NCI-H1436 treated with DMSO at 0.1 percent for 48 hours (cell line): ENCODE results near the gene MYCN.
"Not testable (repeated sequence)": the region's sequence is repeated elsewhere in the genome, so short reads cannot be mapped to it uniquely, and the experiment has no call there.

ENCODE experiments used
- DNase-seq: peaks from one replicate; lab custom pipeline; 2025; lab: John Stamatoyannopoulos, UW

MYCN gene

GRCh38 chr2:15907461-15908324 lies 32.7 kb upstream of the MYCN start:
- DNase-seq = no peak

GRCh38 chr2:15908371-15908770 lies 32.0 kb upstream of the MYCN start:
- DNase-seq = no peak

GRCh38 chr2:15909157-15909556 lies 31.2 kb upstream of the MYCN start:
- DNase-seq = no peak

DNA sequence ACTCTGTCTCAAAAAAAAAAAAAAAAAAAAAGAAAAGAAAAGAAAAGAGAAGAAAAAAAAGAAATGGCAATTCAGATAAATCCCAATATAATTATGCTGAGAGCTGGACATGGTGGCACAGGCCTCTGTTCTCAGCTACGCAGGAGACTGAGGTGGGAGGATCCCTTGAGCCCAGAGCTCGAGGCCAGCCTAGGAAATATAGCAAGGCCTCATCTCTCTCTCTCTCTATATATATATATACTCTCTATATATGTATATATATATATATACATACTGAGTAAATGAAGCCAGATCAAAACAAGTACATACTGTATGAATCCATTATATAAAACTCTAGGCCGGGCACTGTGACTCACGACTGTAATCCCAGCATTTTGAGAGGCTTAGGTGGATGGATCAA lies 30.6 kb upstream of the MYCN start:
- DNase-seq = no peak

DNA sequence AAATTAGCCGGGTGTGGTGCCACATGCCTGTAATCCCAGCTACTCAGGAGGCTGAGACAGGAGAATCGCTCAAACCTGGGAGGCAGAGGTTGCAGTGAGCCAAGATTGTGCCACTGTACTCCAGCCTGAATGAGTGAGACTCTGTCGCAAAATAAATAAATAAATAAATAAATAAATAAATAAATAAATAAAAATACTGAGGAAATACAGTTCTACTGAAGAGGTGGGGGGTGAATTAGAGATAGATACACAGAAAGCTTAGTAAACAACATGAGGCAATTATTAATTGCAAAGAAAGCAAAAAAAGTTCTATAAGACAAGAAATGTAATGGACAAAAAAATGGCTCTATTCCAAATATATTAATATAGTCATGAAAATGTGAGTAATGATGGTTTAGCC lies 29.1 kb upstream of the MYCN start:
- not testable (repeated sequence) for DNase-seq

DNA sequence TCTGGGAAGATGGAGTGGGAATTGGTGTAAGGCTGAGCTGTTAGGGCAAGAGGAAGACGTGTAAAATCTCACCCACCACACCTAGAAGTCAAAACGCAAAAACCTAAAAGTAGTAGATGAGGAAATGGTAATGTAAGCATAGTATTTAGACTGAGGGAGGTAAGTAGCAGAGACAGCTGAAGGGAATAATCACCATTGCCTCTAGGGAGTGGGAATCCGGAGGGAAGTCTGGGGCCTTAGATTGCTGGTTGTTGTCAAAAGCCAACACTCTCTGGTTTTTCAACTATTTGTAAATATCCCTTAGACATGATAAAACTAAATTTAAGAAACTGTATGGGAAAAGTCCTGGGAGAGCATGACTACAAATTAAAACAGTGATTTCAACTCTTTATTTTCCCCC lies 28.7 kb upstream of the MYCN start:
- no peak for DNase-seq

GRCh38 chr2:15912203-15912602 lies 28.1 kb upstream of the MYCN start:
- DNase-seq = no peak

DNA sequence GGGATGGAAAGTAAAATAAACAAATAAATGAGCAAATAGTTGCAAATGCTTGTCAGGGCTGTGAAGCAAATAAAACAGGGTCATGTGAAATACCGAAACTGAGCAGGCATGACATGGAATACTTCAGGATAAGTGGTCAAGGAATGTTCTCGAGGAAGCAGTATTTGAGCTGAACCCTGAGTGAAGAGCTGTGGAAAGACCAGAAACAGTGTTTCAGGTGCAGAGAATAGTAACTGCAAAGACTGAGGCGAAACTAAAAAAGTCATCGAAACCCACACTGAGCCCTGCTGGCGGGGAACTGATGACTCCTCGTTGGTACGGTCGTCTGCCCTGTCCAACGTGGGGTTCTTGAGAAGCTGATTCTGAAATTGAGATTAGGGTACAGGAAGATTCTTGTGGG lies 27.2 kb upstream of the MYCN start:
- no peak for DNase-seq

- no peak for DNase-seq
Measured at GRCh38 chr2:15914596-15915385, 25.6 kb upstream of the MYCN start.

DNA sequence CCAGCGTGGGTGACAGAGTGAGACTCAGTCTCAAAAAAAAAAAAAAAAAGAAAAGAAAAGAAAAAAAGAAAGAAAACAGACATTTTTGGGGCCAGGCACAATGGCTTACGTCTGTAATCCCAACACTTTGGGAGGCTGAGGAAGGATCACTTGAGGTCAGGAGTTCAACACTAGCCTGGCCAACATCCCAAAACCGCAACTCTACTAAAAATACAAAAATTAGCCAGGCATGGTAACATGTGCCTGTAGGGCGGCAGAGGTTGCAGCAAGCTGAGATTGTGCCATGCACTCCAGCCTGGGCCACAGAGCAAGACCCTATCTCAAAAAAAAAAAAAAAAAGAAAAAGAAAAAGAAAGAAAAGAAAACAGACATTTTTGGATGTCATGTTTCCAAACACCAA lies 24.8 kb upstream of the MYCN start:
- not testable (repeated sequence) for DNase-seq

DNA sequence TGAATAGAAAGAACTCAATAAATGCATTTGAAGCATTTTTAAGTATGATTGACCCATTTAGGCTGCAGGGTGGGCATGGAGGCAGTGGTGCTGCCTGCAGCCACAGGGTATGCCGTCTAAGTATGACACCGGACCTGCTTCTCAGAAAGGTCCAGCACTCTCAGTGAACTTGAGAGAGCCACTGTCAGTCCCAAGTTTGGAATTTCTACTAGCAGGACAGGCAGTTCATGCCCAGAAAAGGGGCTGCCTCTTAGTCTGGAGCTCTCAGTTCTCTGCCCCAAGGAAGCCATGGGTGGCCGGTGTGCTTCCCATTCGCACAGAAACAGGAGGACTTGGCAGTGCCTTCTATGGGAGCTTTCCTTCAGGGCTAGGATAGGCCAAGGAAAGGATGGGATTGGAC lies 24.0 kb upstream of the MYCN start:
- no peak for DNase-seq

DNA sequence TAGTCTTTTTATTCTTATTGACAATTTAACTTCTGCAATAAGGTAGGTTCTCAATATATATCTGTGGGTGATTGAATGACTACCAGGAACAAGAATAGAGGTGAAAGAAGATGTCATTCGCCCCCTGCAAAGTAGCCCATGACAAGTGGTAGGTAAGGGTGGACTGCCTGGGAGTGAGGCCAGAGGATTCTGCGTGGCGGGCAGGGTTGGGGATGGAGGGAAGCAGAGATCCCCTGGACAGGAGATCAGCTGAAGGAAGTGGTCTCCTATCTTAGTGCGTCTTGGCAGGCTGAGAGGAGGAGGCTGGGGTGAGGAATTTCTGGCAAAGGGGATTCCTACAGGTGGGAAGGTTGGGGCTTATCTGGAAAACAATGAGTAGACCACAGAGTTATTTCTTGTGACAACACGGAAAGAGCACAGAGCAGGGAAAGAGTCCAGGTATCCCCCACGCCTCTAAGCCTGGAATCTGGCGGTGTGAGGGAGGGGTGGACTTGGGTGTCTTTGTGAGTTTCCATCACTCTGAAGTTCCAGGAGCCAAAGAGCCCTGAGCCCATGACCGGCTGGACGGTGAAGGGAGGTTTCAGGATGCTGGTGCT lies 21.5 kb upstream of the MYCN start:
- DNase-seq = no peak

DNA sequence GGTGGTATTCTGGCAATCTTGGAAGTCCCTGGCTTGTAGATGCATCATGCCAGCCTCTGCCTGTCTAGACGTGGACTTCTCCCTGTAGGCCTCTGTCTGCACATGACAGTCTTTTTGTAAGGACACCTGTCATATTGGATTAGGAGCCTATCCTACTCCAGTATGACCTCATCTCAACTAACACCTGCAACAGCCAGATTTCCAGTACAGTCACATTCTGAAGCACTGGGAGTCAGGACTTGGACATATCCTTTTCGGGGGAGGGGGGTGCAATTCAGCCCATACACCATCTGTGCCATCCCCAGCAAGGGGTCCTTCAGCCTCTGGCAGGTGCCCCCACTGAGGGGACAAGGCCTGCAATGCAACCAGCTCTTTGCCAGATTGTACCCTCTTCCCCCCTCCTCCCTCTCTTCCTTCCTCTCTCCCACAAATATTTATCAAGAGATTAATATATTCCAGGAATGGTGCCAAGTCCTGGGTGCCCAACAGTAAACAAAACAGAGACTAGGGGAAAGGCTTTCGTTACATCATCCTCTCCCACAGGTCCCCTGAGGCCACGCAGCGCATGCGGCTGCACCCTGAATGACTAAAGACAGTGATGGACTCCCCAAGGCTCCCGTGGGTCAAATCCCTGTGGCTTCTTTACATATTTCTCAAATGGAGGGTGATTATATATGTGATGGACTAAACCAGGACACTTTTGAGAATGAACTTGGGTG lies 20.5 kb upstream of the MYCN start:
- no peak for DNase-seq

- DNase-seq = no peak
Measured at GRCh38 chr2:15920696-15921095, 19.7 kb upstream of the MYCN start.

- no peak for DNase-seq
Measured at GRCh38 chr2:15923597-15923996, 16.8 kb upstream of the MYCN start.

DNA sequence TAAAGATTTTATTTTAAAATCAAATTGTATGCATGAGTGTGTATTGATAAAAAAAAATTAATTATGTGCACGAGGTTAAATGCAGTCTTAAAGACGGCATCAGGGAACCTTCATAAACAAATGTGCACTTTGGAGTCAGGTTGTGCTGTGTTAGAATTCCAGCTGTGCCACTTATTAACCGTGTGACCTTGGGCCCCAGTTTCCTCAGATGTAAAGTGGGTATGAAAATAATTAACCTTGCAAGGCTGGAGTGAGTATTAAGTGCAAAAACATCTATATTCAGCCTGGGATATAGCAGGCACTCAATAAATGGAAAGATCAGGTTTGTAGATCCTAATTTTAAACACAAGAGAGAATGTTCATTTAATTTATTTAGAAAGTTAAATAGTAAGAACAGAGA lies 14.5 kb upstream of the MYCN start:
- DNase-seq = no peak

DNA sequence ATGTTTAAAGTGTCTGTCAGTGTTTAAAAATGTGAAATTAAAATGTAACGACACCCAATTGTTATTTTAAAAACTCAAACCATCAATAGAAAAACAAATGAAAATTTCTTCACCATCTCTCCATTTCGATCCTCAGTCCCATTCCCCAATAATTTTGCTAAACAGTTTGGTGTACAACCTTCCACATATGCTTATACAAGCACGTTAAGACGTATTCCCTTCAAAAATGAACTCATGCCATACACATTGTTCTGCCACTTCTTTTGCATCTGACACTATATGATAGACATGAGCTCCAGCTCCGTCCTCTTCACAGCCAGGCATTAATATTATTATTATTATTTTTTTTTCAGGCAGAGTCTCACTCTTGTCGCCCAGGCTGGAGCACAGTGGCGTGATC lies 14.1 kb upstream of the MYCN start:
- DNase-seq = no peak

DNA sequence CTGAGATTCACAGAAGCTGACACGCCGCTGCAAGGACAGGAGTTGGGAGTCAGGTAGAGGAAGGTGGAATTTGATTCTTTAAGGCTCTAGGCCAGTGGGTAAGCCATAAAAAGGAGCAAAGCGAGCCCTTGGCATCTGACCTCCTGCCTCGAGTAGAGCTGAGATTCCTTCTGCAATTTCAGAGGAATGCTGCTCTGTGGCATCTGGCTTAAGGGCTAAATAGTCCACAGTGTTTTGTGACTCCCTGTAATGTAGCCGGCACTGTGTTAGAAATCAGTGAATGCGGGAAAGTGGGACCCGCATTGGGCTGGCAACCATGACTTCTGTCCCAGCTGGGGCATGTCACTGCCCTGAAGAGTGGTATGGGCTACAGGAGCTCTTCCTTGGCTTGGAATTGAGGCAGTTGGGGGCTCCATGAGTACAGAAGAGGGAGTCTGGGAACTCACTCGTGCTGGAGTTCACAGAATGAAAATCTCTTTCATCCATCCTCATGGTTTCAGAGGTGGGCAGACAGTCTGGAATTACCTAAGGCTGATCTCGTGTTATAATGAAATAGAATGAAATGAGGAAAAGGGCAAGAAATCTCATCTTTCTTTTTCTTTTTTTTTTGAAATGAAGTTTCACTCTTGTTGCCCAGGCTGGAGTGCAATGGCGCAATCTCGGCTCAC lies 12.7 kb upstream of the MYCN start:
- DNase-seq = no peak

- DNase-seq = not testable (repeated sequence)
Measured at GRCh38 chr2:15929008-15929407, 11.3 kb upstream of the MYCN start.

DNA sequence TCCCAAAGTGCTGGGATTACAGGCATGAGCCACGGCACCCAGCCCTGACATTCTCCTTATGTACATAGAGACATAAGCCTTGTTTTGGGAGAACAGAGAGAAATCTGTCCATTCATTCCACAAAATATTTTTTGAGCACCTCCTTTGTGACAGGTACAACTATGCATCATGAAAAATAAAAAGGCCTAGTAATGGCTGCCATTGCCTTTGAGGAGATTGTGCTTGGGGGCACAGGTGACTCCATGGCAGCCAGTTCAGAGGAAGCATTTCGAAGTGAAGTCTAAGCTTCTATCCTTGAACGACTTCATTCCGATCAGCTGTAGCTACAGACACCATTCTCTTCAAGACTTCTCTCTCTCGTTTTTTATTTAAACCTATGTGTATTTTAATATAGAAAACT lies 10.5 kb upstream of the MYCN start:
- DNase-seq = no peak

GRCh38 chr2:15930589-15931318 lies 9.6 kb upstream of the MYCN start:
- DNase-seq = no peak
